Osteoblast (primary cell): ENCODE data around the gene ADGRE3. TPM values are rescaled to one million over a fixed set of nuclear protein-coding genes. Genes with fewer than 3 reads are reported as not detected.

Experiments
- DNase-seq: peaks from one replicate; pipeline ENCODE4 v3.0.0; 2011; ENCODE audit warnings: low spot score, mixed read lengths; ENCODE audit not compliant: insufficient read length; ENCODE audit errors: missing footprints
- H2AFZ ChIP-seq: 2 replicates; pipeline ENCODE4 v1.6.0; 2011; ENCODE audit warnings: mild to moderate bottlenecking, low read length
- H3K27ac ChIP-seq: 2 replicates; pipeline ENCODE4 v1.5.1; 2011; ENCODE audit warnings: mild to moderate bottlenecking, low read depth, low read length, moderate library complexity
- H3K27me3 ChIP-seq: 2 replicates; pipeline ENCODE4 v1.6.0; 2012; ENCODE audit warnings: mild to moderate bottlenecking, control low read depth, inconsistent platforms, low read length, moderate library complexity; ENCODE audit not compliant: insufficient read depth
- H3K36me3 ChIP-seq: 2 replicates; pipeline ENCODE4 v1.5.1; 2011; ENCODE audit warnings: mild to moderate bottlenecking, low read length, control low read depth, moderate library complexity; ENCODE audit not compliant: insufficient read depth
- H3K4me1 ChIP-seq: 2 replicates; pipeline ENCODE4 v1.5.1; 2011; ENCODE audit warnings: mild to moderate bottlenecking, low read length, control low read depth, moderate library complexity; ENCODE audit not compliant: insufficient read depth
- H3K4me2 ChIP-seq: 2 replicates; pipeline ENCODE4 v1.6.0; 2011; ENCODE audit warnings: mild to moderate bottlenecking, low read length; ENCODE audit not compliant: insufficient read depth
- H3K4me3 ChIP-seq: fragments of 200-600 bp; sonication (generic); 3 replicates; pipeline ENCODE4 v1.5.1; 2012; ENCODE audit warnings: mild to moderate bottlenecking, low read length, inconsistent platforms; ENCODE audit not compliant: insufficient read depth
- H3K79me2 ChIP-seq: 2 replicates; pipeline ENCODE4 v1.6.0; 2012; ENCODE audit warnings: mild to moderate bottlenecking, low read length, control low read depth, inconsistent platforms; ENCODE audit not compliant: insufficient read depth
- H3K9me3 ChIP-seq: 2 replicates; pipeline ENCODE4 v1.5.1; 2011; ENCODE audit warnings: low read depth, low read length, control low read depth
- H4K20me1 ChIP-seq: 2 replicates; pipeline ENCODE4 v1.6.0; 2012; ENCODE audit warnings: mild to moderate bottlenecking, low read length, control low read depth; ENCODE audit not compliant: insufficient read depth
- CTCF ChIP-seq: IDR thresholded peaks from 2 replicates; pipeline ENCODE4 v1.5.1; 2011; ENCODE audit warnings: mild to moderate bottlenecking, low read depth, low read length, moderate library complexity; ENCODE audit errors: extremely low read depth
- total RNA-seq: library from RNA; depleted of rRNA; stranded (reverse); fragments of >200 nt; gene quantifications from 2 replicates; pipeline ENCODE4 v1.2.3, GENCODE V29; 2012

Gene ADGRE3
- total RNA-seq, 1 donor = not detected

GRCh38 chr19:14649020-14649419 is 25.6 kb downstream of the ADGRE3 start:
- Histone ChIP-seq H3K36me3 (no peaks in the 10 kb centered on the region), H2AFZ (no peak overlapping the region), H3K27ac (no peak overlapping the region), H3K4me2 (no peak overlapping the region), H3K79me2 (no peaks in the 10 kb centered on the region), H3K4me1 (no peaks in the 10 kb centered on the region), H3K9me3 (no peaks in the 10 kb centered on the region), H3K4me3 (no peak overlapping the region), H3K27me3 (no peaks in the 10 kb centered on the region), H4K20me1 (no peaks in the 10 kb centered on the region)
- TF ChIP-seq CTCF = no peak
- DNase-seq = no peak

GRCh38 chr19:14648506-14648905 is 26.1 kb downstream of the ADGRE3 start:
- H3K27me3 ChIP-seq = no peaks in the 10 kb centered on the region
- no peaks in the 10 kb centered on the region for H3K4me1 ChIP-seq
- no peak overlapping the region for H3K4me2 ChIP-seq
- H3K4me3 ChIP-seq = no peak overlapping the region
- DNase-seq = no peak
- H3K27ac ChIP-seq = no peak overlapping the region
- TF ChIP-seq CTCF = no peak
- no peaks in the 10 kb centered on the region for H3K36me3 ChIP-seq
- no peaks in the 10 kb centered on the region for H3K9me3 ChIP-seq
- H4K20me1 ChIP-seq = no peaks in the 10 kb centered on the region
- H2AFZ ChIP-seq = no peak overlapping the region
- no peaks in the 10 kb centered on the region for H3K79me2 ChIP-seq

DNA sequence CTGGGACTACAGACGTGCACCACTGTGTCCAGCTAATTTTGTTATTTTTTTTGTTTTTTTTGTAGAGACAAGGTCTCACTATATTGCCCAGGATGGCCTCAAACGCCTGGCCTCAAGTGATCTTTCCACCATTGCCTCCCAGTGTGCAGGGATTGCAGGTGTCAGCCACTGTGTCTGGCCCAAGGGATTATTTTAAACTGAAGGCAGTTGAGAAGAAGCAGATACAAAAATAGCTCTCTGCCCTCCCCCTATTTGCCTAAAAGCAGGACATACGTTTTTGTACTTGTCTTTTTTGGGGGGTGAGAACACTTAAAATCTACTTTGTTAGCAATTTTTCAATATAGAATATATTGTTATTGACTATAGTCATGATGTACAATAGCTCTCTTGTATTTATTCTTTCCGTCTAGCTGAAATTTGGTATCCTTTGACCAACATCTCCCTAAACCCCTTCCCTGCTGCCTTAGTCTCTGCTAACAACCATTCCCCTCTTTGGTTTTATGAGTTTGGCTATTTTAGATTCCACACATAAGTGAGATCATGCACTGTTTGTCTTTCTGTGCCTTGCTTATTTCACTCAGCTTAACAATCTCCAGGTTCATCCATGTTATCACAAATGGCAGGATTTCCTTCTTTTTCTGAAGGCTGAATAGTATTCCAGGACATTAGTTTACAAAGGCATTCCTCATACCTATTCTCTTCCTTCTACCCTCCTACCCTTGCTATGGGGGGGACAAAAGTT is 34.9 kb downstream of the ADGRE3 start:
- TF ChIP-seq CTCF = no peak
- Histone ChIP-seq H3K79me2 (no peaks in the 10 kb centered on the region), H3K4me3 (no peak overlapping the region), H2AFZ (no peak overlapping the region), H3K36me3 (no peaks in the 10 kb centered on the region), H3K4me1 (no peaks in the 10 kb centered on the region), H3K4me2 (no peak overlapping the region), H3K27me3 (no peaks in the 10 kb centered on the region), H4K20me1 (no peaks in the 10 kb centered on the region), H3K27ac (no peak overlapping the region), H3K9me3 (no peaks in the 10 kb centered on the region)
- no peak for DNase-seq

- Histone ChIP-seq H3K4me1 (no peaks in the 10 kb centered on the region), H3K9me3 (no peaks in the 10 kb centered on the region), H2AFZ (no peak overlapping the region), H3K27ac (no peak overlapping the region), H3K4me2 (no peak overlapping the region), H3K4me3 (no peak overlapping the region), H3K27me3 (no peaks in the 10 kb centered on the region), H4K20me1 (no peaks in the 10 kb centered on the region), H3K36me3 (no peaks in the 10 kb centered on the region), H3K79me2 (no peaks in the 10 kb centered on the region)
- DNase-seq = no peak
- TF ChIP-seq CTCF = no peak
Measured at GRCh38 chr19:14632286-14632685, 42.4 kb downstream of the ADGRE3 start.
